ENCODE data around the gene ACE2. TPM values are rescaled to one million over a fixed set of nuclear protein-coding genes. Genes with fewer than 3 reads are reported as not detected.

ACE2 gene
- polyA plus RNA-seq, 1 donor from 2014 or later = 0.64 TPM

- Histone ChIP-seq H3F3A (ENCODE audit: insufficient read depth, low read length, poor library complexity, severe bottlenecking) (no peaks in the 10 kb centered on the region), H3K79me2 (replicated peaks; ENCODE audit: insufficient read depth, low read length) (no peaks in the 10 kb centered on the region), H3K27me3 (ENCODE audit: insufficient read depth, low read depth, low read length) (no peaks in the 10 kb centered on the region), H3K9me2 (ENCODE audit: insufficient read depth, low read length) (no peaks in the 10 kb centered on the region), H3K27ac (ENCODE audit: low read length) (no peak overlapping the region), H3K9me3 (ENCODE audit: low read length) (no peaks in the 10 kb centered on the region), H3K4me3 (ENCODE audit: low read length) (no peak overlapping the region), H3K4me2 (ENCODE audit: low read length) (no peak overlapping the region), H3K36me3 (ENCODE audit: insufficient read depth, low read length) (no peaks in the 10 kb centered on the region), H4K20me1 (ENCODE audit: insufficient read depth) (no peaks in the 10 kb centered on the region), H2AFZ (ENCODE audit: low read depth, low read length) (no peak overlapping the region), H3K9ac (ENCODE audit: low read length) (no peak overlapping the region)
- TF ChIP-seq, protein P1, sequence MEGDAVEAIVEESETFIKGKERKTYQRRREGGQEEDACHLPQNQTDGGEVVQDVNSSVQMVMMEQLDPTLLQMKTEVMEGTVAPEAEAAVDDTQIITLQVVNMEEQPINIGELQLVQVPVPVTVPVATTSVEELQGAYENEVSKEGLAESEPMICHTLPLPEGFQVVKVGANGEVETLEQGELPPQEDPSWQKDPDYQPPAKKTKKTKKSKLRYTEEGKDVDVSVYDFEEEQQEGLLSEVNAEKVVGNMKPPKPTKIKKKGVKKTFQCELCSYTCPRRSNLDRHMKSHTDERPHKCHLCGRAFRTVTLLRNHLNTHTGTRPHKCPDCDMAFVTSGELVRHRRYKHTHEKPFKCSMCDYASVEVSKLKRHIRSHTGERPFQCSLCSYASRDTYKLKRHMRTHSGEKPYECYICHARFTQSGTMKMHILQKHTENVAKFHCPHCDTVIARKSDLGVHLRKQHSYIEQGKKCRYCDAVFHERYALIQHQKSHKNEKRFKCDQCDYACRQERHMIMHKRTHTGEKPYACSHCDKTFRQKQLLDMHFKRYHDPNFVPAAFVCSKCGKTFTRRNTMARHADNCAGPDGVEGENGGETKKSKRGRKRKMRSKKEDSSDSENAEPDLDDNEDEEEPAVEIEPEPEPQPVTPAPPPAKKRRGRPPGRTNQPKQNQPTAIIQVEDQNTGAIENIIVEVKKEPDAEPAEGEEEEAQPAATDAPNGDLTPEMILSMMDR (IDR thresholded peaks at IDR 0.05; ENCODE audit: poor library complexity, severe bottlenecking) = no peak
Measured at GRCh38 chrX:15616531-15616930, 15.8 kb upstream of the ACE2 start.

DNA sequence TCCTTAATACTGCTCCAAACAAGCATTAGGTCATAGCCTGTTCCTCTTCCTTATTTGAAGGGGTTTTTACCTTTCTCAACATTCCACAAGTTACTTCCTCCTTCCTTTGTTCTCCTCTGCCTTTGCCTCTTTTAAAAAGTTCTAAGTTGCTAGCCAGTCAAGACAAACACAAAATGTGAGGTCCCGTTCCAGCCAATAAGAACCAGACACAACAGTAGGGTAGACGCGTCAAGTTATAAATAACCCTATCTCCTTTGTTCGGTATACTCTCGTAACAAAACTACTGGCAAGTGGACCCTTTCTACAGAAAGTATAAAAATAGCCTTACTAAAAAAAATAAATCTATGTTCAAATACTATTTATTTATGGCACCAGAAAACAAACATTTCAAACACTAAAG is 6.3 kb upstream of the ACE2 start:
- H4K20me1 ChIP-seq (ENCODE audit: insufficient read depth) = no peaks in the 10 kb centered on the region

More for the DNA sequence above, 6.3 kb upstream of the ACE2 start:
- H3K9ac ChIP-seq (ENCODE audit: low read length) = no peak overlapping the region
- no peaks in the 10 kb centered on the region for H3K36me3 ChIP-seq (ENCODE audit: insufficient read depth, low read length)
- H2AFZ ChIP-seq (ENCODE audit: low read depth, low read length) = no peak overlapping the region
- H3K27ac ChIP-seq (ENCODE audit: low read length) = no peak overlapping the region
- no peaks in the 10 kb centered on the region for H3K79me2 ChIP-seq (replicated peaks; ENCODE audit: insufficient read depth, low read length)
- no peaks in the 10 kb centered on the region for H3K9me3 ChIP-seq (ENCODE audit: low read length)
- H3K4me3 ChIP-seq (ENCODE audit: low read length) = no peak overlapping the region
- no peaks in the 10 kb centered on the region for H3F3A ChIP-seq (ENCODE audit: insufficient read depth, low read length, poor library complexity, severe bottlenecking)
- no peaks in the 10 kb centered on the region for H3K9me2 ChIP-seq (ENCODE audit: insufficient read depth, low read length)
- H3K27me3 ChIP-seq (ENCODE audit: insufficient read depth, low read depth, low read length) = no peaks in the 10 kb centered on the region
- TF ChIP-seq EZH2 (IDR thresholded peaks at IDR 0.05; ENCODE audit: borderline replicate concordance, insufficient read depth, low read length, poor library complexity, severe bottlenecking) (no peak), TAF1 (IDR thresholded peaks at IDR 0.05; ENCODE audit: low read depth) (no peak), REST (IDR thresholded peaks at IDR 0.05; ENCODE audit: borderline replicate concordance) (no peak), SMC3 (conservative IDR thresholded peaks at IDR 0.05; ENCODE audit: poor library complexity) (no peak), RAD21 (conservative IDR thresholded peaks at IDR 0.05) (no peak), EP300 (conservative IDR thresholded peaks at IDR 0.05; ENCODE audit: poor library complexity, severe bottlenecking) (no peak), POLR2AphosphoS5 (IDR thresholded peaks at IDR 0.05) (no peak), MXI1 (conservative IDR thresholded peaks at IDR 0.05; ENCODE audit: poor library complexity, severe bottlenecking) (no peak)
- TF ChIP-seq, protein P1 (IDR thresholded peaks at IDR 0.05; ENCODE audit: poor library complexity, severe bottlenecking) = no peak
- no peak overlapping the region for H3K4me2 ChIP-seq (ENCODE audit: low read length)

All from neural cell (in vitro differentiated cells).